NT2/D1 (cell line): ENCODE measurements around the gene SPOCK1.
"Not testable (repeated sequence)": the region's sequence is repeated elsewhere in the genome, so short reads cannot be mapped to it uniquely, and the experiment has no call there.

Source experiments
- SUZ12 ChIP-seq: IDR thresholded peaks from 2 replicates; pipeline ENCODE4 v1.6.1; 2011; ENCODE audit not compliant: insufficient read length, insufficient read depth; ENCODE audit errors: extremely low read depth
- YY1 ChIP-seq: IDR thresholded peaks from 2 replicates; pipeline ENCODE4 v1.6.1; 2011; ENCODE audit not compliant: insufficient read length, insufficient read depth
- ZNF274 ChIP-seq: IDR thresholded peaks from 2 replicates; pipeline ENCODE4 v1.6.1; 2011; ENCODE audit warnings: mild to moderate bottlenecking, low read depth, low read length

DNA sequence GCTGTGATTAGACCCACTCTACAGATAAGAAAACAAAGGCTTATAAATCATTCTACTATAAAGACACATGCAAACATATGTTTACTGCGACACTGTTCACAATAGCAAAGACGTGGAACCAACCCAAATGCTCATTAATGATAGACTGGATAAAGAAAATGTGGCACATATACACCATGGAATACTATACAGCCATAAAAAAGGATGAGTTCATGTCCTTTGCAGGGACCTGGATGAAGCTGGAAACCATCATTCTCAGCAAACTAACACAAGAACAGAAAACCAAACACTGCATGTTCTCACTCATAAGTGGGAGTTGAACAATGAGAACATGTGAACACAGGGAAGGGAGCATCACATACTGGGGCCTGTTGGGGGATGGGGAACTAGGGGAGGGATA, 240.0 kb downstream of the SPOCK1 start:
- not testable (repeated sequence) for TF ChIP-seq SUZ12, ZNF274, YY1
